GM18861 (cell line): ENCODE data around the gene TMPRSS13.

Experiments used
- ATAC-seq: cut with Tn5 transposase; IDR thresholded peaks from one replicate; pipeline ENCODE4 v1.9.1; 2021; ENCODE audit not compliant: unreplicated experiment

Gene TMPRSS13

GRCh38 chr11:117860139-117860538, 69.1 kb downstream of the TMPRSS13 start:
- no peak for ATAC-seq

DNA sequence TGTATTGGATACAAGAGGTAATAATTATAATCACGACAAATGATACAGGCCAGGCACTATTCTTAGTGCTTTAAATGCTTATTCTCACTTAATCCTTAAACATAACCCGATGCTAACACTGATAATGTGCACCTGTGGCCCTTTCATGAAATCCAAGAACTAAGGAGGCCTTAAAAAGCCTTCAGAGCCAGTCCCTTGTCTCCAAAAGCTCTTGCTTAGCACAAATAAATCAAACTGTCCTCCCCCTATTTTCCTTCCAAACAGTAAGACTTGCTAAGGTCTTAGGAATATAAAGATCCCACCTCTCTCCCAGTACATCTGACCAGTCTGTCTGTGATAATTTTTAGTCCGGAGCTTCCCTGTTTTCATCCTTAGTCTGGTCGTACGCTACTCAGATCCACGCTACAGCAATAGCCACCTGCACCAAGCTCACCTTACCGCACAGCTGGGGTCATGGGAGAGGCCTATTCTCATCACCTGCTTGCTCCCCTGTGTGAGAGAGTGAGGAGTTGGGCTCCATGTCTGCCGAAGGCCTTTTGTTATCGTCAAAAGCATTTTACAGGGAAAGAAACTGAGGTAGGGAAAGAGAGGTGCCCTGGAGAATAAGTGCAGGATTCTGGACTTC, 69.6 kb downstream of the TMPRSS13 start:
- no peak for ATAC-seq

DNA sequence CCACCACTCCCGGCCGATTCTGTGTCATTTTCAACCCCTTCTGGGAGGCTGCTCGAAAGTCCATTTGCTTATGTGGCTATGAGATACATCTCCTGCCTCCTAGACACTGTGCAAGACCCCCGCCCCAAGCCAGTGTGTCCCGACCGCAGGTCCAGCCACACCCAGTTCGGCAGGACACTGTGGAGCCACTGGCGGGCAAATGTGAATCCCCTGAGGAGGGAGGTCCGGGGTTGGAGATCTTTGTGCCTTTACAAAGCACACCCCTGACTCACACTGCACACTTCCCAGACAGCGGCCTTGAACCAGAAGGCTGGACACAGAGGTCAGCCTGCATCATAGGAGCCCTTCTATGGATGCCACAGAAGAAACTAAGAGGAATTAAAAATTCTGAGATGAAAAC, 70.1 kb downstream of the TMPRSS13 start:
- ATAC-seq = no peak

- ATAC-seq = no peak
Observed at GRCh38 chr11:117857734-117858414, 71.3 kb downstream of the TMPRSS13 start.

GRCh38 chr11:117855912-117856651, 73.1 kb downstream of the TMPRSS13 start:
- ATAC-seq = no peak

DNA sequence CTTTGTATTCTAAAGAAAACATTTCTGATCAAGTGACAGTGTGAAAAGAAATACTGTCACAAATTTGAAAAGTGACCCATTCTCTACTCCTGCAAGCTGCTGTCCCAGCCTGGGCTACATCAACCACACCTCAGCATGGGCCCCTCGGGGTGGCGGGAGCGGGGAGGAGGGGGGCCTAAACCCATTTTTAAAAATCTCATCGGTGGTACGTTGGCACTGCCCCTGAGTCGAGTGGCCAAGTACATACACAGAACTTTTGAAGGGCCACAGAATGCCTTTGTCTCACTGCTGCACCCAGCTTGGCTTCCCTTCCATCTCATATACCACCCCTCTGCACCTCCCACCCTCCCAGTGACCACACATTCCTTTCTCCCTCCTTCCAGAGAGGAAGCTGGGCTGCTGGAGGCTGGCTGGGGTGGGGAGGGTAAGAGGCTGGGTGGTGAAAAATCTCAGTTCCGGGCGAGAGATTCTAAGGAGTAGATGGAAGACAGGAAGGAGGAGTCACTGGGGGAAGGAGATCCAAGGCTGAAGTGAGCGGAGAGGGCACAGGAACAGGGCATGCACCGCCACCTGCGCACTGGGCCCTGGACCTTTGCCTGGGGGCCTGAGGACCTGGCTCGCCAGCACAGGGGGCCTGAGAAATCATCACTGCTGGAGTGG, 73.9 kb downstream of the TMPRSS13 start:
- no peak for ATAC-seq

GRCh38 chr11:117852309-117852708, 76.9 kb downstream of the TMPRSS13 start:
- no peak for ATAC-seq

DNA sequence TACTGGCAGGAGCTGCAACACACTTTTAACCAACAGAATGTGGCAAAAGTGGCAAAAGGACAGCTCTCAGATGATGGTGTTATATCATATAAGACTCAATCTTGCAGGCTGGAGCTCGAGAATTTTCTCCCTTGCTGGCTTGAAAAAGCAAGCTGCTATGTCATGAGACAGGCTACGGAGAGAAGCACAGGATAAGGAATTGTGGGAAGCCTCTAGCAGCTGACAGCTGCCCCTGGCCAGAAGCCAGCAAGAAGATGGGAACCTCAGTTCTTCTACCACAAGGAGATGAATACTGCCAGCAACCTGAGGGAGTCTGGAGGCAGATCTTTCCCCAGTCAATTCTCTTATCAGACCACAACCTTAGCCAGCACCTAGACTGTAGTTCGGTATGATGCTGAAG, 77.3 kb downstream of the TMPRSS13 start:
- no peak for ATAC-seq

DNA sequence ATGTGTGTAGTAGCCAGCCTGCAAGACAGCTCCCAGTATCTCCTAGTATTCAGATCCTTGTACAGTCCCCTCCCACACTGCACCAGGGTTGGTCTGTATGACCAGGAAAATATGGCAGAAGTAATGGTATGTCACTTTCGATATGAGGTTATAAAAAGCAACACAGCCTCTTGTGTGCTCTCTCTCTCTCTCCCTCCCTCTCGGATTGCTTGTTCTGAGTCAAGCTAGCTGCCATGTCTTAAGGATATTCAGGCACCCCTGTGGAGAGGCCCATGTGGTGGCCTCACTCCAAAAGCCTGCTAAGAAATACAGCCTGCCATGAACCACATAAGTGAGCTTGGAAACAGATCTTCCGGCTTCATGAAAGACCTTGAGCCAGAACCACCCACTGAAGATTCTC, 78.1 kb downstream of the TMPRSS13 start:
- no peak for ATAC-seq
